ENCODE data around the gene AUTS2.

Gene AUTS2

GRCh38 chr7:70655694-70656093, 1057.4 kb downstream of the AUTS2 start:
- no peak for DNase-seq

- DNase-seq, result no peak
These were observed 1059.3 kb downstream of the AUTS2 start for GRCh38 chr7:70657571-70657970.

- no peak for DNase-seq
These were observed 1059.8 kb downstream of the AUTS2 start for GRCh38 chr7:70657989-70658632.

- DNase-seq, result no peak
These were observed 1061.0 kb downstream of the AUTS2 start for GRCh38 chr7:70659263-70659662.

GRCh38 chr7:70660154-70660818, 1062.0 kb downstream of the AUTS2 start:
- DNase-seq, result no peak

GRCh38 chr7:70660819-70661191, 1062.5 kb downstream of the AUTS2 start:
- DNase-seq, result no peak

GRCh38 chr7:70663680-70664079, 1065.4 kb downstream of the AUTS2 start:
- no peak for DNase-seq

GRCh38 chr7:70665997-70666396, 1067.7 kb downstream of the AUTS2 start:
- DNase-seq, result no peak

GRCh38 chr7:70667406-70667805, 1069.1 kb downstream of the AUTS2 start:
- no peak for DNase-seq

- DNase-seq, result no peak
These were observed 1070.5 kb downstream of the AUTS2 start for GRCh38 chr7:70668606-70669358.

GRCh38 chr7:70669854-70670253, 1071.6 kb downstream of the AUTS2 start:
- DNase-seq, result no peak

- no peak for DNase-seq
These were observed 1072.0 kb downstream of the AUTS2 start for GRCh38 chr7:70670288-70670687.

- no peak for DNase-seq
These were observed 1075.7 kb downstream of the AUTS2 start for GRCh38 chr7:70673778-70674570.

GRCh38 chr7:70674571-70675010, 1076.3 kb downstream of the AUTS2 start:
- DNase-seq, result no peak

- DNase-seq, result no peak
These were observed 1078.0 kb downstream of the AUTS2 start for GRCh38 chr7:70676243-70676642.

- no peak for DNase-seq
These were observed 1080.5 kb downstream of the AUTS2 start for GRCh38 chr7:70678621-70679251.

- no peak for DNase-seq
These were observed 1081.4 kb downstream of the AUTS2 start for GRCh38 chr7:70679661-70680060.

- DNase-seq, result no peak
These were observed 1082.0 kb downstream of the AUTS2 start for GRCh38 chr7:70680306-70680705.

- peak in 1 of 2 experiments; percentile 40 for DNase-seq
These were observed 1082.6 kb downstream of the AUTS2 start for GRCh38 chr7:70680743-70681468.

GRCh38 chr7:70681469-70682350, 1083.4 kb downstream of the AUTS2 start:
- no peak for DNase-seq

- DNase-seq, result no peak
These were observed 1085.9 kb downstream of the AUTS2 start for GRCh38 chr7:70684173-70684572.
